HG03066 (cell line): ENCODE data around the gene ZFX.
"Not testable (repeated sequence)": the region's sequence is repeated elsewhere in the genome, so short reads cannot be mapped to it uniquely, and the experiment has no call there.

Experiments
- ATAC-seq: cut with Tn5 transposase; IDR thresholded peaks from one replicate; pipeline ENCODE4 v1.9.1; 2021; ENCODE audit warnings: low read depth; ENCODE audit not compliant: unreplicated experiment

The ZFX gene

DNA sequence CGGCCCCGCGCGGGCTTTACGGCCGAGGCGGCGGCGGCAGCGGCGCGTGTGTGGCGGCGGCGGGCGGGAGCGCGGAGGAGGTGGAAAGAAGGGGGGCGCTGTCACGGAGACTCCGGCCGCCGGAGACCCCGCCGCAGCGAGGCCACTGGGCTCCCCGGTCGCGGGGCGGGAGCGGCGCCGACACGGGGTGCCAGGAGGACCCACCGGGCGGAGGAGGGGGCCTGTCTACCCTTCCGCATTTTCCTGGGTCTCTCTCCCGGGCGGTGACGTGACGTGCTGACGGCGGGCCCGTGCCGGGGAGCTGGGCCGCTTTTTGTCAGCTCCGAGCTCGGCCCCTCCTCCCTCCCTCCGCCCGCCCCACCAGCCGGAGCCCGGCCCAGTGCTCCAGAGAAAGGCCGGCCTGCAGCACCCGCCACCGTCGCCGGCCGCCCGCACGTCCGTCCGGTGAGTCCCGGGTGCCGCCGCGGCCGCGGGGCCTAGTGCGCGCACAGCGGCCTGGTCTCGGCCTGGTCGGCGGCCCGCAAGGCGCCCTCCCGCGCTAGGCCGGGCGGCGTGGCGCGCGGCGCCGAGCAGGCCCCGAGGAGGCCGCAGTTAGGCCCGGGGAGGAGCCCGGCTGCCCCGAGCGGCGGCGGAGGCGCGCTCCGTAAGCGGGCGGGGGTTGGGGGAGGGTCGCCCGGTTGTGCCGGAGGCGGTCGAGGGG, at the start of gene ZFX:
ZFX (plus strand) TSS at position 379 of the 700 bp plus-strand sequence. CDS start 23,014 bp downstream, outside the sequence.
- ATAC-seq = peak; percentile 39

DNA sequence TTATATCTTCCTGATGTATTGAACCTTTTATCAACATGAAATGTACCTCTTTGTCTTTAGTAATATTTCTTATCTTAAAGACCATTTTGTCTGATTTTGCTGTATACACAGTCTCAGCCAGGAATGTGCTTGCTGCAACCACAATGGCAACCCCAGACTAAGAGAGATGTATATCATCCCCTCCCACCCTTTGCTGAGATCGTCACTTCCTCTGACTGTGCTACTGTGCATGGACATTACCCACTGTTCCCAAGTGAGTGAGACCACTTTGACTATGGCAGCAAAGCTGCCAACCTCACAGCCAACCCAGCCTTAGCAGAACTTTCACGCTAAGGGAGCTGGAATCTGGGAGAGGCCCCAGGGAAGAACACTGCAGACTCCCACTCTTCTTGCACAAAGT, 48.8 kb upstream of the ZFX start:
- no peak for ATAC-seq

DNA sequence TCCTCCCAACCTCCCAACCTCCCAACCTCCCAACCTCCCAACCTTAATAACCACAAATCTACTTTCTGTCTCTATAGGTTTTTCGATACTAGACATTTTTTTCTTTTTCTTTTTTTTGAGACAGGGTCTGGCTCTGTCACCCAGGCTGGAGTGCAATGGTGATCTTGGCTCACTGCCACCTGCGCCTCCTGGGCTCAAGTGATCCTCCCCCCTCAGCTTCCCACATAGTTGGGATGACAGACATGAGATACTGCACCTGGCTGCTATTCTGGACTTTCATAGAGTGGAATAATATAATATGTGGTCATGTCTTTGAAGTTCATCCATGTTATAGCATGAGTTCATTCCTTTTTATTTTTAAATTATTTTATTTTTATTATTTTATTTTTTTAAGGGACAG, 39.5 kb upstream of the ZFX start:
- ATAC-seq = no peak

DNA sequence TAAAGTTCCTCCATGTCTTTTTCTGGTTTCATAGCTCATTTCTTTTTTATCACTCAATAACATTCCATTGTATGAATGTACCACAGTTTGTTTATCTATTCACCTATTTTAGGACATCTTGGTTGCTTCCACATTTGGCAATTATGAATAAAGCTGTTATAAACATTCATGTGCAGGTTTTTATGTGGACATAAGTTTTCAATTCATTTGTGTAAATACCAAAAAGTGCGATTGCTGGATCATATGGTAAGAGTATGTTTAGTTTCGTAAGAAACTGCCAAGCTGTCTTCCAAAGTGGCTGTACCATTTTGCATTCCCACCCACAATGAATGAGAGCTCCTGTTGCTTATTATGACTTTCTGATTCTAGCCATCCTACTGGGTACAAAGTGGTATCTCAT, 36.3 kb upstream of the ZFX start:
- no peak for ATAC-seq

DNA sequence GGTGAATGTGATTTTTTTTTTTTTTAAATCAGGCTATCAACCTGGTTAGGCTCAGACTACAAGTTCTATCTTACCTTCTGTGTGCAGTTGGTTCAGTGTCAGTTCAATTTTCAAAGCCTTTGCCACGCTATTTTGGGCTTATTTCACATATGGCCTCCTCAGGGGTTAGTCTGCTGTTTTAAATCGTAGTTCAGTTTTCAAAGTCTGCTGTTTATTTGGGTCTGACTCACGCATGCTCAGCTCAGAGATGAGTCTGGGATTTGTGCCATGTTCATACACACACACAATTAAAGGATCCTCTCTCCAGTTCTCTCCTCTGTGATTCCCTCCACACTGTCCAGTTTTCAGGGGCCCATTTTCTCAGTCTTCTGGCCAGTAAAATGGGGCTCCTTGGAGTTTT, 32.3 kb upstream of the ZFX start:
- no peak for ATAC-seq

DNA sequence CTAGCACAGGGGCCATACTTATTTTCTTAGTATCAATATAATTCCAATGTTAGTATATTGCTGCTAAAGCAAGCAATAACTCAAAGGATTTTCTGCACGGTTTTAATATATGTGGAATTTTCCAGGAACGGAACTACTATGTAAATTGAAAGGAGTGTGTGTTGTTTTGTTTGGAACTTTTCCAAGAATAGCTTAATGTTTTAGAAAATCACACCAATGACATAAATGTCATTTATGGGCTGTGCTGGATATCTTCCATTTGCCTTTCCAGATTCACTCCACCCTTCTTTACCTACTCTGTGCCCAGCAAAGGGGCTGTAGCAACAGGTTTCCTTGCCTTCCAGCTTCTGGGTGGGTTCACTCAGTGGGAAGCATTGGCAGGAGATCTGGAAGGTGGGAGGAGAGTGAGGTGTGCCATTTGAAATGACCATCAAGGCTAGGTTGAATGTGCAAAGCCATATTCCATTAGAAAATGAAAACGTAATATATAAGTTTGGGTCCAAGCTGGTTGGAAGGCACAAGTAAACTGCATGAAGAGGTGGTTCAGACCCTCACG, 25.2 kb upstream of the ZFX start:
- ATAC-seq = no peak

DNA sequence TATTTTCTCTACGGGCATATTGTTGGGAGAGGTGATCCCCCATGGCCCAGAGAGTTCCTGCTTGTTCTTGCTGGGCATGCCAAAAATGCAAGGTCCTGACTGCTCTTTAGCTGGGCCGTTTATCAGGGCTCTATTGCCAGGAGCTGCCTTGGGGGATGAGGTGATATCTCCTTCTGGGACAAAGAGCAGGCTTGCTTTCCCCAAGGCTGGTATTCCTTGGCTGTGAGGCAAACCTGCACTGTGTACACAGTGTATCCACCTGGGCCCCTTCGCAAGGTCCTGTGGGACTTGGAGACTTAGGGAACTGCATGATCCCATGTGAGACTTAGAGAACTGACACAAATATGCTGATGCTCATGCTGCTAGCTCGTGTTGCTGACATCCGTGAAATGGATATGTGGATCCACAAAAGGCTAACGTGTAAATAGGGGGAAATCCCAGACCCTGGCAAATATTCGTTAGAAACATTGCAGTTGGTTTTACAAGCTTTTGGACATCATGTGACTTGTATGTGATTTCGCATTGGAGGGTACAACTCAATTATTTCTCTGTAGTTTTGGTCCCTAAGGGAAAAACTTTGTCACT, 24.4 kb upstream of the ZFX start:
- no peak for ATAC-seq

DNA sequence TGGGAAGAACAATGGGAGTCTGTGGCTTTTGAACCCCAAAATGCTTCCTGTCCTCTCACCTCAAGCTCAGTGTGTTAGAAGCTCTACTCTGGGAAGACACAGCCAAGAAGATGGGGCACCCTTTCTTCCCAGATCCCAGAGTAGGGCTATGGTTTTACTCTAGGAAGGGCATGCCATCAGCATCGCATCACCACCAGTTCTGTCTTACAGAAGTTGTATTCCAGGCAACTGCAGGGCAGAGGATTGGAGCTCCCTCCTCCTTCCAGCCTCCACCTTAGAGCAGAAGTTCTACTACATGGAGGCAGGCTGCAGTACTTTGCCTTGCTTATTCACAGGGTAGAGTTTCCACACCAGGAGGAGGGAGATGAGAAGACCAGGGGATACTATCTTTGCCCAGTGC, 18.1 kb upstream of the ZFX start:
- ATAC-seq = no peak

DNA sequence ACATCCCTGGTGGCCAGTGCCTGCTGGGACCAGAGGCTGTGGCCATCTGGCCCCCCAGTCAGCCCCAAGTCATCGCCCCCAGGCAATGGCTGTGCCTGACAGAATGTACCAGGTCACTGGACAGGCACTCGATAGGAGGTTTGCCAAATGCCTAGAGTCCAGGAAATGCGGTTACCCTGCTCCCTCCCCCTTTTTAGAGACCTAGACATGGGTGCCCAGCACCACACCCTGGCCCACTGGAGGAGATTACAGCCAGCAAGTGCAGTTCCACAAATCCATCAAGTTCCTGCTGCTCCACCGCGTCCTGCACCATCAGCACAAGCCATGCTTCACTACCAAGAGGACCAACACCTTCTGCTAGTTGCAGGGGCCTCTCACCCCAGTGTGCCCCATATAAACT, 16.2 kb upstream of the ZFX start:
- ATAC-seq = no peak

DNA sequence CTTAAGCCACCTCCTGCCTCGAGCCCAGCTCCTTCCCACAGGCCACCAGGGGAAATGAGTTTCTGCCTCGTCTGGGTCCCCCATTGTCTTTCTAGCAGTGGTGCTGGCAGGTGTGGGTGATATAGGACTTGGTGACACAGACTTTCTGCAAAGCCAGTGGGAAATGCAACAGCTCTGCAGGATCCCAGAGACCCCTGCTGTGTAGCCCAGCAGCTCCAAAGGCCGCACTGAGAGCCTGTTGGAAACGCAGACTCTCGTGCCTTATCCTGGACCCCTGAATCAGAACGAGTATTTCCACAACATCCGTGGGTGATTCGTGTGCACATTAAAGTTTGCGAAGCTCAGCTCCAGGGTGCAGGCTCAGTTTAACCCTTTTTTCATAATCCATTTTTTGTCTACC, 13.8 kb upstream of the ZFX start:
- not testable (repeated sequence) for ATAC-seq

DNA sequence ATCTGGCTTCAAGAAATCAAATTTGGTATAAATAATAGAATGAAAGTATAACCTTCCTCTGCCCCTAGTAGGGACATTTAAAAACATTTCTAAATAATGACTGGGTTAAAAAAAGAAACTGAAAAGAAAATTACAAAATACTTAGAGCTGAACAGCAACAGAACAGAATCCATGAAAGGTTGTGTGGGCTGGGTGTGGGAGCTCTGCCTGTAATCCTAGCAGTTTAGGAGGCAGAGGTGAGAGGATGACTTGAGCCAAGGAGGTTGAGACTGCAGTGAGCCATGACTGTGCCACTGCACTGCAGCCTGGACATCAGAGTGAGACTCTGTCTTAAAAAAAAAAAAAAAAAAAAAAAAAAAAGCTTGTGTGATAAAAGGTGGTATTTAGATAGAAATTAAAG, 12.3 kb upstream of the ZFX start:
- ATAC-seq = no peak

DNA sequence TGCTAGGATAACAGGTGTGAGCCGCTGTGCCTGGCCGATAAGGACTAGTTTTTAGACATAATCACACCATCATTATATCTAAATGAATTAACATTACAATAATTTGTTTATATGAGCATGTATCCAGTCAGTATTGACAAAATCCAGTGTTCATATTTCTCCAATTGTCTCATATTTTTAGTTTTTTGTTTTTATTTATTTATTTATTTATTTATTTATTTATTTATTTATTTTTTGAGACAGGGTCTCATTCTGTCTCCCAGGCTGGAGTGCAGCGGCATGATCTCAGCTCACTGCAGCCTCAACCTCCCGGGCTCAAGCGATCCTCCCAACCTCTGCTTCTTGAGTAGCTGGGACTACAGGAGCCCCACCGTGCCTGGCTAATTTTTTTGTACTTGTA, 5.5 kb upstream of the ZFX start:
- ATAC-seq = not testable (repeated sequence)

DNA sequence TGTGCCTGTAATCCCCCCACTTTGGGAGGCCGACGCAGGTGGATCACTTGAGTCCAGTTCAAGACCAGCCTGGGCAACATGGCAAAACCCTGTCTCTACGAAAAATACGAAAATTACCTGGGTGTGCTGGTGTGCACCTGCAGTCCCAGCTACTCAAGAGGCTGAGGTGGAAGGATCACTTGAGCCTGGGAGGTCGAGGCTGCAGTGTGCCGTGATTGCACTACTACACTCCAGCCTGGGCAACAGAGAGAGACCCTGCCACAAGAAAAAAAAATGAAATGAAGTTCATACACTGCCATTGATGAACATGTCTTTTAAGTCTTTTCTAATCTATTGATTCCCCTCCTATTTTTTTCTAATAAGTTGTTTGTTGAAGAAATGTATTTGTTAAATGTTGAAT, 5.0 kb upstream of the ZFX start:
- no peak for ATAC-seq

DNA sequence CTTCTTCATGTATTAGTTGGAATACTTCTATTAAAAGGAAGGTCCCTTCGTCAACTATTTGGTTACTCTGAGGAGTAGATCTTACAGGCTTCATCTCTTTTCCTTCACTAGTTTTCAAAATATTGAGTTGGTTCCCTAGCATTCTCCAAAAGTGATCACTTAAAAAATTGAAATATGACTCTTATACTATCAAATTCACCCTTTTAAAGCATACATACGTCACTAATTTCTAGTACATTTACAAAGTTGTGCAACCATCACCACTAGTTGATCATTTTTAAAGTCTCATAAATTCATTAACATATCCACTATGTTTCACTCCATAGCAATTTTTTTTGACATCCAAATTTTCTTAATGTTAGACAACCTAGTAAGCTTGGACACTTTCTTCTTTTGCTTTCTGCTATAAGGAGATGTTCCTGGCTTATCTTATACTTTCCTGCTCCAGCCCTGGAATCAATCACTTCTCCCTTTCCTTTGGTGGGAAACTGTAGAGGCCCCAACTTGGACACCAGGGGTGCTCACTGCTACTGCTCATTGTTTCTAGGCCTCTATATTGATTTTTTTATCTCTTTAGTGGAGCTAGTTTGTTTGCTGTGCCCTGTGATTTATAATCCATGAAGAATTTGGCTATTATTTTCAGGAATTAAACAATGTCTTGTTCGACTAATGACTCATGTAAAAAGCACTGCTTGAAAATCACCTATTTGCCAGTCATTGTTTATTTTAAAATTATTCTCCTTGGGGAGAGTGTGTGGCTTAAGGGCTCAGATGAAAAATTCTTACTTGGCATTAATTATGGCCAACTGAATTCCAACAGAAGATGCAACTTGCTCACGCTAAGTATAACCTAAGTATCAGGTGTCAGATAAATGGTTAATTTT, 4.0 kb upstream of the ZFX start:
- no peak for ATAC-seq

DNA sequence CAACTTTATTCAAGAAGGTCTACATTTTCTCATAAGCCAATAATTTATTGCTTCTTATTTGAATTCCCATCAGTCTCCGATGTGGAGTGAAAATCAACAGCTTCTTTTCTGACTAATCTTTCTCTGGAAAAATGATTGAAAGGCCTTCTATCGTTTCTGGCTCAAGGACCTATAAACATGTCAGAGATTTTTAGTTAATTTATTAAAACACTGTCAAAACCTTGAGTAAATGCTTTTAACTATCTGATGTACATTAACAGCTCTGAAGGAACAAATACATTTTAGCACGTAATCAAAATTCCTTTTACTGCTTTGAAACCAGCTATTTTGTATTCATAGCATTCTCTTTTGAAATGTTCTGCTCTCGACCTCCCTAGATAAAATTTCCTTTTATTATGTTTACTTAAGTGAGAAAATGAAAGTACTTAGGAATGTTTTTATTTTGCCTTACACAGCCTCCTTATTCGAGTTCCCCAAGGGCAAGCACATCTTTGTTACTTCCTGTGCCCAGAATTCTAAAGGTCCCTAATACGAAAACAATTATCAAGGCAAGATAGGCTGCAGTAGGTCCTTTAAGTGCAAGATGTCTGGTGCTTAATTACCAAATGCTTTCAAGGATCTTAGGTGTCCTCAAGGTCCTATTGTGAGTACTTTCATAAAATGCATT, 3.1 kb upstream of the ZFX start:
- ATAC-seq = no peak

DNA sequence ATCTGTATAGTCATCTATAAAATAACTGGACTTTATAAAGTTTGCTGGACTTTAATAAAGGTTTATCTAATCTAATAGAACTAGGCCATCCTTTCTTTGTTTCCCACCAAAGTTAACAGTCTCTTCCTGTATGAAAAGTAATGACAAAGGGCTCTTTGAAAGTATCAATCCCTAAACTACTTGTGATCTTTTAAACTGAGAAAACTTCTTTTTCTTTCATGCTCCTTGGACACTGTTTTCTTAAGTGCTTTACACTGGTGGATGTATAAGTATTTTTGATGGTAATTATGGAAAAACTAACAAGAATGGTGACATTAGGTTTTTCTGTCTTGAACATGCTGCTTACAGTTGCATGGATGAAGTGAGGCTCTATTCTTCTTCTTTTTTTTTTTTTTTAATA, 2.4 kb upstream of the ZFX start:
- no peak for ATAC-seq

DNA sequence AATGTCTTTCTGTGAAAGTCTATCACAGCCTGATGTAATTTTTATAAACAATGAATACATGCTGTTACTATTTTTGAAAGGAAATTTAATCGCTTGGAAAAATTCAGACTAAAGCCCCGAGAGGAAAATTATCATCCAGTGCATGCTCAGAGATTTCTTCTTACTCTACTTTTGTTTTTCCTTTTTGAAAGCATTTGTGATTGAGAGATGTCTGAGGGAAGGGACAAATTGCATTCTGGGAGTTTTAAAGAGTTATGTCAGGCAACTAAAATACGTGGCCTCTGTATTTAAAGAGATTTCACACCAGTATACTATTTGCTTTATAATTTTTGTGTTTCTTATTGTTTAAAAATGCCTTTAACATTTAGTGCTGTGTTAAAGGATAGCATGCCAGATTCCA, 1.4 kb upstream of the ZFX start:
- no peak for ATAC-seq

DNA sequence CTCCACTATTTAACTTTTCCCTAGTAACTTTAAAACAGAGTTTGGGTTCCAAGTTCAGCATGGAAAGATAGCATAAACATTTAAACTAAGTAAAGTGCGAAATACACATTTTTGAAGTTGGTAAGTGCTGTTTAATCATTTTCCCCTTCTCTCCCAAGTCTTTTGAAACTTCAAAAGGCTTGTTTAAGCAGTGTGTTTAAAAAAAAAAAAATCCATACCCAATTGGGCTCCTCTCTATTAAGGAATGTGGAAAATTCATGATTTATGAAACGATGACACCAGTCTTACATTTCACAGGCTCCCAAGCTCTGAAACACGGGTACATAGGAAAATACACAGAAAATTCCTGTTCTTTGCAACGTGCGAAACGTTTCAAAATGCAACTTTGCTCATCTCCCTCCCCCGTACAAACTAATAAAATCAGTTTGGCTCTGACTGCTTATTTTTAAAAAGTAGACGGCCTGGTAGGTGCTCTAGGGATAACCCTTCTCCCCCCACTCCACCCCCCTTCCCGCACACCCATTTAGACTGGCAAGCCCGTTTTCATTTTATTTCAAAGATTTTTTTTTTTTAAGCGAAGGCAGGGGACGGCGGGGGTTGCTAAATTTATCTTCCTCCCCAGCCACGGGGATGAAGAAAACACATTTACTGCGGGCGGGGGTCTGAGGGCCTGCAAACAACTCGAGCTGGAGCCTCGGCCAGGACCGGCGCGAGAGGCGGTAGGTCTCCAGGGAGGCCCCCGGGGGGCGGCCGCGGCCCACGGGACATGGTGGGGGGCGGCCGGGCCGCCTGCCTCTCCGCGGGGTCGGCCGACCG, 786 bp upstream of the ZFX start:
- no peak for ATAC-seq

DNA sequence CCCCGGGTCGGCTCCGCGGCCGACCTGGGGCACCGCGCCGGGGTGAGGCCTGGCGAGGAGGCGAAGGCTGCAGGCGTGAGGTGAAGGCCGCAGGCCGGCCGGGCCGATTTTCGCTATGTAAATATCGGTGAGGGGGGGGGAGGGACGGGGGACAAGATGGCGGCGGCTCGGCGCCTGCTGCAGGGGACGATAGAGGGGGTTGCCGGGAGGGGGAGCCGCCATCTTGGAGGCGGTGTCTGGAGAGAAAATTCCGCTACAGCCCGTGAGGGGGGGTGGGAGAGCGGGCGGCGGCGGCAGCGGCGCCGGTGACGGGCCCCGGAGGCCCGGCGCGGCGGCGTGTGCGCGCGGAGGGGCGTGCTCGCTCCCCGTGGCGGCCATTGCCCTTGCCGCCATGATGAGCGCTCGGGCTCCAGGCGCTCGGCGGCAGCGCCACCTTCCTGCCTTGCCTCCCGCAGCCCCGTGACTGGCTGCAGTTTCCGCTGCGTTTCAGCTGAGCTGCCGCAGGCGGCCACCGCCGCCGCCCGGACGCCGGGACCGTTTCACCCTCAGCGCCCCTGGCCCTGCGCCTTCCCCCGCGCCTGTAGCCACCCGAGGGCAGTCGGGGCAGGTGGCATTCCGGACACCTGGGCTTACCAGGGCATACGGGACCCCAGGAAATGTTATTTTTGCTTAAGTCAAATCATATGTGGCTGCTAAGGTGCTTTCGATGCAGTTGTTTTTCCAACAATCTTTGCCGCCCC, 692 bp downstream of the ZFX start:
- peak; percentile 63 for ATAC-seq
